Hepatocyte (in vitro differentiated cells): ENCODE data around the gene RNF168. TPM values are rescaled to one million over a fixed set of nuclear protein-coding genes. Genes with fewer than 3 reads are reported as not detected.
"Not testable (repeated sequence)": the region's sequence is repeated elsewhere in the genome, so short reads cannot be mapped to it uniquely, and the experiment has no call there.

ENCODE experiments used
- DNase-seq: peaks from one replicate; pipeline ENCODE4 v3.0.0-alpha.2; 2016; ENCODE audit warnings: low spot score
- H2AFZ ChIP-seq: fragments of 200-600 bp; sonication (generic); 2 replicates; pipeline ENCODE4 v1.6.0; 2016; ENCODE audit warnings: antibody characterized with exemption, mild to moderate bottlenecking
- H3K27ac ChIP-seq: fragments of 200-600 bp; sonication (generic); 2 replicates; pipeline ENCODE4 v1.5.1; 2016; ENCODE audit warnings: mild to moderate bottlenecking
- H3K27me3 ChIP-seq: fragments of 200-600 bp; sonication (generic); 2 replicates; pipeline ENCODE4 v1.6.1; 2016
- H3K36me3 ChIP-seq: fragments of 200-600 bp; sonication (generic); replicated peaks from 2 replicates; pipeline ENCODE4 v1.5.1; 2016; ENCODE audit warnings: low read depth; ENCODE audit not compliant: insufficient read depth
- H3K4me1 ChIP-seq: fragments of 200-600 bp; sonication (generic); 2 replicates; pipeline ENCODE4 v1.5.1; 2016; ENCODE audit warnings: mild to moderate bottlenecking, moderate library complexity; ENCODE audit not compliant: insufficient read depth
- H3K4me2 ChIP-seq: fragments of 200-600 bp; sonication (generic); 2 replicates; pipeline ENCODE4 v1.6.0; 2016
- H3K4me3 ChIP-seq: fragments of 200-600 bp; sonication (generic); 2 replicates; pipeline ENCODE4 v1.5.1; 2016; ENCODE audit warnings: mild to moderate bottlenecking
- H3K79me2 ChIP-seq: fragments of 200-600 bp; sonication (generic); 2 replicates; pipeline ENCODE4 v1.6.0; 2017; ENCODE audit warnings: mild to moderate bottlenecking
- H3K9me2 ChIP-seq: fragments of 200-600 bp; sonication (generic); replicated peaks from 2 replicates; pipeline ENCODE4 v1.6.0; 2017; ENCODE audit warnings: mild to moderate bottlenecking; ENCODE audit not compliant: insufficient read depth
- H3K9me3 ChIP-seq: fragments of 200-600 bp; sonication (generic); 2 replicates; pipeline ENCODE4 v1.5.1; 2016; ENCODE audit warnings: low read depth, mild to moderate bottlenecking
- H4K20me1 ChIP-seq: fragments of 200-600 bp; sonication (generic); 2 replicates; pipeline ENCODE4 v1.6.0; 2016; ENCODE audit warnings: mild to moderate bottlenecking; ENCODE audit not compliant: insufficient read depth, poor library complexity, severe bottlenecking
- EZH2 ChIP-seq: fragments of 200-600 bp; sonication (generic); IDR thresholded peaks from 2 replicates; pipeline ENCODE4 v1.6.1; 2016; ENCODE audit warnings: antibody characterized with exemption, mild to moderate bottlenecking, borderline replicate concordance
- EZH2phosphoT487 ChIP-seq: fragments of 200-600 bp; sonication (generic); IDR thresholded peaks from one replicate; pipeline ENCODE4 v1.6.1; 2018; ENCODE audit warnings: antibody characterized with exemption, mild to moderate bottlenecking, low read depth, moderate library complexity; ENCODE audit not compliant: unreplicated experiment, severe bottlenecking
- WGBS: methylation state at CpG from one replicate; pipeline ENCODE4 v1.1.6; 2016; ENCODE audit warnings: low lambda C conversion rate; ENCODE audit errors: missing lambda C conversion rate; 5-methylcytosine and 5-hydroxymethylcytosine counted together
- polyA plus RNA-seq: library from polyadenylated mRNA; unstranded; fragments of >200 nt; fragmentation: Nextera tagmentation; extraction: Ambion mirVana; gene quantifications from 2 replicates; pipeline ENCODE4 v1.2.1, GENCODE V29; 2016
- total RNA-seq: library from RNA; depleted of rRNA; stranded (reverse); fragments of >200 nt; gene quantifications from 2 replicates; pipeline ENCODE4 v1.2.3, GENCODE V29; 2014
- TF ChIP-seq, protein P1 (sequence below): fragments of 200-600 bp; sonication (generic); IDR thresholded peaks from 2 replicates; pipeline ENCODE4 v1.5.1; 2016; ENCODE audit warnings: antibody characterized with exemption, mild to moderate bottlenecking; ENCODE audit not compliant: poor library complexity

RNF168 gene
- total and polyA plus RNA-seq, 2 experiments from 2014 or later: 5.3 to 13.5 TPM

DNA sequence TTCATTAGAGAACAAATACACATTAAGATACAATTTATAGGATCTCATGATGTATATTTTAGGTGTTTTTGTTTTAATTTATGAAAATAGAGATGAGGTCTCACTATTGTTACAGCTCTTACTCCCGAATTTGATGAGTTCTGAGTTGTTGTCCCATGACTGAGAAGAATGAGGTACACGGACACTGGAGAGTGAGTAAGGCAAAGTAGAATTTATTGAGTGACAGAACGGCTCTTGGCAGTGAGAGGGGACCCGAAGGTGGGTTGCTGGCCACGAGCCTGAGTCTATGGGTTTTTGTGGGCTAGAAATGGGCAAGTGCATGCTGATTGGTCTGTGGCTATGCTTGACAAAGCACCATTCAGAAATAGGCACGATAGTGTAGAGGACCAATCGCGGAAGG is 3.1 kb upstream of the RNF168 start:
- Histone ChIP-seq H3K4me3 (no peak overlapping the region), H4K20me1 (peaks cover 6% of the 10 kb centered on the region), H3K79me2 (peaks cover 9% of the 10 kb centered on the region), H3K9me3 (no peaks in the 10 kb centered on the region), H3K36me3 (no peaks in the 10 kb centered on the region), H2AFZ (no peak overlapping the region), H3K27ac (no peak overlapping the region), H3K4me2 (no peak overlapping the region), H3K27me3 (no peaks in the 10 kb centered on the region), H3K4me1 (no peaks in the 10 kb centered on the region), H3K9me2 (no peaks in the 10 kb centered on the region)
- DNase-seq: no peak
- TF ChIP-seq EZH2phosphoT487 (no peak), EZH2 (no peak)
- TF ChIP-seq, protein P1, sequence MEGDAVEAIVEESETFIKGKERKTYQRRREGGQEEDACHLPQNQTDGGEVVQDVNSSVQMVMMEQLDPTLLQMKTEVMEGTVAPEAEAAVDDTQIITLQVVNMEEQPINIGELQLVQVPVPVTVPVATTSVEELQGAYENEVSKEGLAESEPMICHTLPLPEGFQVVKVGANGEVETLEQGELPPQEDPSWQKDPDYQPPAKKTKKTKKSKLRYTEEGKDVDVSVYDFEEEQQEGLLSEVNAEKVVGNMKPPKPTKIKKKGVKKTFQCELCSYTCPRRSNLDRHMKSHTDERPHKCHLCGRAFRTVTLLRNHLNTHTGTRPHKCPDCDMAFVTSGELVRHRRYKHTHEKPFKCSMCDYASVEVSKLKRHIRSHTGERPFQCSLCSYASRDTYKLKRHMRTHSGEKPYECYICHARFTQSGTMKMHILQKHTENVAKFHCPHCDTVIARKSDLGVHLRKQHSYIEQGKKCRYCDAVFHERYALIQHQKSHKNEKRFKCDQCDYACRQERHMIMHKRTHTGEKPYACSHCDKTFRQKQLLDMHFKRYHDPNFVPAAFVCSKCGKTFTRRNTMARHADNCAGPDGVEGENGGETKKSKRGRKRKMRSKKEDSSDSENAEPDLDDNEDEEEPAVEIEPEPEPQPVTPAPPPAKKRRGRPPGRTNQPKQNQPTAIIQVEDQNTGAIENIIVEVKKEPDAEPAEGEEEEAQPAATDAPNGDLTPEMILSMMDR: no peak
- 83% methylated on average over 8 of the region's 8 CpGs for WGBS

DNA sequence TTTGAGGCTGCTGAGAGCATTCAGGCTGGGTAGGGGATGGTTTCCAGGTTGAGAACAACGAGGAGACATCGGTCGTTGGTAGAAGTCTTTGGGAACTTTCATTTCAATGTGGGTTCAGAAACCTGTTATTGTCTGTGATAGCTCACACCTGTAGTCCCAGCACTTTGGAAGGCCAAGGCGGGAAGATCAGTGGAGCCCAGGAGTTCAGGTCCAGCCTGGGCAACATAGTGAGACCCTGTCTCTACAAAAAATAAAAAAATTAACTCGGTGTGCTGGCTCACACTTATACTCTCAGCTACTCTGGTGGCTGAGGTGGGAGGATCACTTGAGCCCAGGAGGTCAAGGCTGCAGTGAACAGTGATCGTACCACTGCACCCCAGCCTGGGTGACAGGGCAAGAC is 988 bp upstream of the RNF168 start:
- no peaks in the 10 kb centered on the region for H3K27me3 ChIP-seq
- H3K36me3 ChIP-seq: no peaks in the 10 kb centered on the region
- no peak overlapping the region for H3K4me3 ChIP-seq
- H2AFZ ChIP-seq: no peak overlapping the region
- 98% methylated on average over 6 of the region's 6 CpGs for WGBS
- peaks cover 16% of the 10 kb centered on the region for H4K20me1 ChIP-seq
- no peaks in the 10 kb centered on the region for H3K9me2 ChIP-seq
- H3K4me2 ChIP-seq: no peak overlapping the region
- H3K27ac ChIP-seq: peak overlapping the region; percentile 88
- peaks cover 29% of the 10 kb centered on the region for H3K79me2 ChIP-seq
- no peak for DNase-seq
- TF ChIP-seq, protein P1: no peak
- no peak for TF ChIP-seq EZH2
- TF ChIP-seq EZH2phosphoT487: no peak
- H3K9me3 ChIP-seq: no peaks in the 10 kb centered on the region
- H3K4me1 ChIP-seq: no peaks in the 10 kb centered on the region

DNA sequence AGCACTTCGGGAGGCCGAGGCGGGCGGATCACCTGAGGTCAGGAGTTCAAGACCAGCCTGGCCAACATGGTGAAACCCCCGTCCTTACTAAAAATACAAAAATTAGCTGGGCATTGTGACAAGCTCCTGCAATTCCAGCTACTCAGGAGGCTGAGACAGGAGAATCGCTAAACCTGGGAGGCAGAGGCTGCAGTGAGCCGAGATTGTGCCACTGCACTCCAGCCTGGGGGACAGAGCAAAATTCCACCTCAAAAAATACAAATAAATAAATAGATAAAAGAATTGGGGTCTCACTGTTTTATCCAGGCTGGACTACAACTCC is 470 bp upstream of the RNF168 start:
- not testable (repeated sequence) for H3K9me2 ChIP-seq, H3K9me3 ChIP-seq, DNase-seq, H3K27me3 ChIP-seq, H3K4me1 ChIP-seq, H3K36me3 ChIP-seq, H3K4me3 ChIP-seq
- Histone ChIP-seq H3K27ac (peak overlapping the region; percentile 88), H2AFZ (peak overlapping the region; percentile 72), H4K20me1 (peaks cover 16% of the 10 kb centered on the region), H3K4me2 (peak overlapping the region; percentile 91), H3K79me2 (peaks cover 34% of the 10 kb centered on the region)
- 32% methylated on average over 7 of the region's 7 CpGs for WGBS

DNA sequence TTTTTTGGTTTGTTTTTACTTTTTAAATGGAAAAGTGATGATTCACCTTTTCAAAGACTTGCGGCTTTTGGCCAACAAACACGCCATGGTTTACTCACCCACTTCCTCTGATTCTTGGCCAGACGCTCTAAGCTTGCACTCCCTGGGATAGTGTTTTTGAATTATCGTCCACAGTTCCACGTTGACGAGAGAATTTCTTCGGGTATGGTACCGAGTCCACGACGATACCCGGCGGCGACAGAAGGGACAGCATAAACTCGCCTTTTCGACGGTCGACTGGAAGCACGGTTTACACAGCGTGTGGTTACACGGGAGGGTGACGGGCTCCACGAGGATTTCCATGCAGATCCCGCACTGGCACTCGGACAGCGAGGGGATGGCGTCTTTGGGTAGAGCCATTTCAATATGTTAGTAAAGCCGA is 783 bp downstream of the RNF168 start:
- Histone ChIP-seq H3K27me3 (no peaks in the 10 kb centered on the region), H3K4me2 (peak overlapping the region; percentile 91), H3K9me2 (no peaks in the 10 kb centered on the region), H2AFZ (peak overlapping the region; percentile 75), H3K27ac (peak overlapping the region; percentile 88), H3K79me2 (peaks cover 46% of the 10 kb centered on the region), H3K36me3 (no peaks in the 10 kb centered on the region), H4K20me1 (peaks cover 16% of the 10 kb centered on the region), H3K9me3 (no peaks in the 10 kb centered on the region), H3K4me1 (no peaks in the 10 kb centered on the region), H3K4me3 (peak overlapping the region; percentile 79)
- TF ChIP-seq EZH2 (no peak), EZH2phosphoT487 (no peak)
- WGBS: under 1% methylated on average over 27 of the region's 27 CpGs
- DNase-seq: peak; percentile 55
